Measurements from ENCODE around the gene KRT6C. TPM values are rescaled to one million over a fixed set of nuclear protein-coding genes. Genes with fewer than 3 reads are reported as not detected.

Gene KRT6C
- total RNA-seq, 4 donors from 2014 or later = not detected

DNA sequence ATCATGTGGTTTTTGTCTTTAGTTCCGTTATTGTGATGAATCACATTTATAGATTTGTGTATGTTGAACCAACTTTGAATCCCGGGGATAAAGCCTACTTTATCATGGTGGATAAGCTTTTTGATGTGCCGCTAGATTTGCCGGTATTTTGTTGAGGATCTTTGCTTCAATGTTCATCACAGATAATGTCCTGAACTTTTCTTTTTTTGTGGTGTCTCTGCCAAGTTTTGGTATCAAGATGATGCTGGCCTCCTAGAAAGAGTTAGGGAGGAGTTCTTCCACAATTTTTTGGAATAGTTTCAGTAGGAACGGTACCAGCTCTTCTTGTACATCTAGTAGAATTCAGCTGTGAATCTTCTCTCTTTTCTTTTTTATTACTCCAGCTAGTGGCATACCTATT is 14.7 kb downstream of the KRT6C start:
- ATAC-seq = no peak
- Histone ChIP-seq H3K27ac (no peak overlapping the region), H3K4me1 (no peaks in the 10 kb centered on the region), H3K36me3 (no peaks in the 10 kb centered on the region), H3K27me3 (no peaks in the 10 kb centered on the region), H3K4me3 (no peak overlapping the region), H3K9me3 (no peaks in the 10 kb centered on the region)
- no peak for DNase-seq
- intact Hi-C loops (cut with DNase I; ENCODE audit: low total_unique reads) (no loop called here), in situ Hi-C loops (cut with MboI; ENCODE audit: low sequenced_read_pairs in 4 of 4) (no loop called here)
- TF ChIP-seq POLR2A (IDR thresholded peaks at IDR 0.05) = no peak
- TF ChIP-seq, protein P1, sequence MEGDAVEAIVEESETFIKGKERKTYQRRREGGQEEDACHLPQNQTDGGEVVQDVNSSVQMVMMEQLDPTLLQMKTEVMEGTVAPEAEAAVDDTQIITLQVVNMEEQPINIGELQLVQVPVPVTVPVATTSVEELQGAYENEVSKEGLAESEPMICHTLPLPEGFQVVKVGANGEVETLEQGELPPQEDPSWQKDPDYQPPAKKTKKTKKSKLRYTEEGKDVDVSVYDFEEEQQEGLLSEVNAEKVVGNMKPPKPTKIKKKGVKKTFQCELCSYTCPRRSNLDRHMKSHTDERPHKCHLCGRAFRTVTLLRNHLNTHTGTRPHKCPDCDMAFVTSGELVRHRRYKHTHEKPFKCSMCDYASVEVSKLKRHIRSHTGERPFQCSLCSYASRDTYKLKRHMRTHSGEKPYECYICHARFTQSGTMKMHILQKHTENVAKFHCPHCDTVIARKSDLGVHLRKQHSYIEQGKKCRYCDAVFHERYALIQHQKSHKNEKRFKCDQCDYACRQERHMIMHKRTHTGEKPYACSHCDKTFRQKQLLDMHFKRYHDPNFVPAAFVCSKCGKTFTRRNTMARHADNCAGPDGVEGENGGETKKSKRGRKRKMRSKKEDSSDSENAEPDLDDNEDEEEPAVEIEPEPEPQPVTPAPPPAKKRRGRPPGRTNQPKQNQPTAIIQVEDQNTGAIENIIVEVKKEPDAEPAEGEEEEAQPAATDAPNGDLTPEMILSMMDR (IDR thresholded peaks at IDR 0.05 in 4 of 5, conservative IDR thresholded peaks at IDR 0.05 in 1 of 5) = no peak

DNA sequence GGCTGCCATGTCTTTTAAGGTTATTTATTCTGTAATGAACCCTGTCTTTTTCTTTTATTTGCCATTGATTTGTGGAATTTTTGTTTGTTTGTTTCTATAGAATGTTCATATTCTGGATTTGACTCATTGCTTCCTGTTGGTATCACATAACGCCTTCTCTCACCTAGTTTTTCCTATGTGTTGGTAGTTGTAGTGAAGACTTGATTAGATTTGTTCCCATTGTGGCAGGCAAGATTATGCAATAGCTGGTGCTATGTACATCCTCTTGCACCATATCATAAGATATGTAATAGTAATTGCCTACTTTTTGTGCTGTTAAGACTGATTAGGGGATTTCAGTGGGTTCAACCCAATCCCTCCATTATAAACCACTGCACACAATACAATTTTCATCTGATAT is 17.8 kb downstream of the KRT6C start:
- Histone ChIP-seq H3K9me3 (no peaks in the 10 kb centered on the region), H3K27me3 (no peaks in the 10 kb centered on the region), H3K36me3 (no peaks in the 10 kb centered on the region), H3K27ac (no peak overlapping the region), H3K4me1 (no peaks in the 10 kb centered on the region), H3K4me3 (no peak overlapping the region)
- in situ Hi-C loops (cut with MboI; ENCODE audit: low sequenced_read_pairs in 4 of 4) = no loop called here
- TF ChIP-seq, protein P1 (IDR thresholded peaks at IDR 0.05 in 4 of 5, conservative IDR thresholded peaks at IDR 0.05 in 1 of 5) = no peak
- TF ChIP-seq POLR2A (IDR thresholded peaks at IDR 0.05) = no peak
- intact Hi-C loops (cut with DNase I; ENCODE audit: low total_unique reads) = no loop called here
- ATAC-seq = no peak
- DNase-seq = no peak

DNA sequence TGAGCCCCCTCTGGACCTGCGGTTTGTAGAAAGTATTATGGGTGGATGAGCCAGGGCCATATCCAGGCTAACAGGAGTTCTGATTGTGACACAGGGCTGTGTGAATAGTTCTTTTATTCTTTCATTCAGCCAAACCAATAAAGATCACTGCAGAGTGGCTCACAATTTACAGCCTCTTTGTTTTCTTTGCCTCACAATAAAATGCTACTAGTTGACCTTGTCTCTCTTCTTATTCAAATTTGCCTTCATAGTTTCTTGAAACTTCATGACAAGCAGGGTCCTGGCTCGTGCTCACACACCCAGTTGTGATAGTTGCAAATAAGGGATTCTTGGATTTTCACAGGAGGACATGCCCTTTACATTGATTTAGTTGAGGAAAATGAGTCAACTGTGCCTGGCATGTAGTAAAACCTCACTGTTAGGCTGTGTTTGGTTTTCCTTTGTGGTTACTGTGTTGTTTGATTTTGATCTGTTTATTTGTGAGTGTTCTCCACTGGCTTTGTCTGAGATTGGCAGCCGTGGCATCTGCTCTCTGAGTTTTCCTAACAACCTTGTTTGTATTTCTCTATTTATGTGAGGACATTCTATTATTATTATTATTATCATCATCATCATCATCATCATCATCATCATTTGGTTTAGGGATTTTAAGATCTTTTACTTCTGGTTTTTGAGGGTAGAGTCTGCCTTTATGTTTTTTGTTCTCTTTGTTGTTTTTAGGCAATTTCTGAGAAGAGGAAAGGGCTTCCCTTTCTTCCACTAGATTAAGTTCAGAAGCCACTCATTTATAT is 19.0 kb downstream of the KRT6C start:
- ATAC-seq = no peak
- no peak for DNase-seq
- Histone ChIP-seq H3K27ac (no peak overlapping the region), H3K27me3 (no peaks in the 10 kb centered on the region), H3K9me3 (no peaks in the 10 kb centered on the region), H3K36me3 (no peaks in the 10 kb centered on the region), H3K4me1 (no peaks in the 10 kb centered on the region), H3K4me3 (no peak overlapping the region)
- TF ChIP-seq, protein P1 (IDR thresholded peaks at IDR 0.05 in 4 of 5, conservative IDR thresholded peaks at IDR 0.05 in 1 of 5) = no peak
- no peak for TF ChIP-seq POLR2A (IDR thresholded peaks at IDR 0.05)
- intact Hi-C loops (cut with DNase I; ENCODE audit: low total_unique reads) (no loop called here), in situ Hi-C loops (cut with MboI; ENCODE audit: low sequenced_read_pairs in 4 of 4) (no loop called here)

DNA sequence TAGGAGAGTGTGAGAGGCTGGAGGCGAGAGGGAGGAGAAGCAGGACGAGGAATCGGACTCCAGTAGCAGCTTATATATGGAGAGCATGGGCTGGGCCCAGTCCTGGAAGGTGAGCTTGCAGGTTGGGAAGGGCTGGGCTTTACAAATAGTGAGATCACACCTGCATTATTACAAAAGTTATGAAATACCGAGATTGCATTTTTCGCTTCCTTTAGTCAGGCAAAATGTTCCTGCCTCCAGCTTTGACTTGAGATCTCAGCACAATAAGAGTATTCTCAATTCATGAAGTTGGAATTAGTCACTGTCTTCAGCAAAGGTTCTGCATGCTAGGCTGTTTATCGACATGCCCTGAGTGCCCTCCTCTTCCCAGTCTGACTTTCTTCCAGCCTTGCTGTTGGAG is 21.5 kb downstream of the KRT6C start, which contains the start of gene KRT6B:
KRT6B (minus strand) TSS at position 46 of the 400 bp plus-strand sequence. CDS start 68 bp downstream, outside the sequence.
- H3K4me1 ChIP-seq = no peaks in the 10 kb centered on the region
- ATAC-seq (no peak), DNase-seq (no peak)
- in situ Hi-C loops (cut with MboI; ENCODE audit: low sequenced_read_pairs in 4 of 4) = no loop called here
- H3K36me3 ChIP-seq = no peaks in the 10 kb centered on the region
- H3K27ac ChIP-seq = no peak within 1 kb of the TSS
- TF ChIP-seq, protein P1 (IDR thresholded peaks at IDR 0.05 in 4 of 5, conservative IDR thresholded peaks at IDR 0.05 in 1 of 5) = no peak
- TF ChIP-seq POLR2A (IDR thresholded peaks at IDR 0.05) = no peak
- H3K27me3 ChIP-seq = no peaks in the 10 kb centered on the region
- intact Hi-C loops (cut with DNase I; ENCODE audit: low total_unique reads) = no loop called here
- no peaks in the 10 kb centered on the region for H3K9me3 ChIP-seq
- no peak within 1 kb of the TSS for H3K4me3 ChIP-seq

All from gastrocnemius medialis (tissue), 4 donors.